ENCODE results near the gene CRACDL. TPM values are rescaled to one million over a fixed set of nuclear protein-coding genes. Genes with fewer than 3 reads are reported as not detected.
A peak's percentile ranks its signal among the peaks of the same experiment; 100 is the strongest.
"Not testable (repeated sequence)": the region's sequence is repeated elsewhere in the genome, so short reads cannot be mapped to it uniquely, and the experiment has no call there.

Gene CRACDL
- total and polyA plus RNA-seq, 4 experiments from 2014 or later, result 0.25 to 1.3 (median 1.2) TPM

DNA sequence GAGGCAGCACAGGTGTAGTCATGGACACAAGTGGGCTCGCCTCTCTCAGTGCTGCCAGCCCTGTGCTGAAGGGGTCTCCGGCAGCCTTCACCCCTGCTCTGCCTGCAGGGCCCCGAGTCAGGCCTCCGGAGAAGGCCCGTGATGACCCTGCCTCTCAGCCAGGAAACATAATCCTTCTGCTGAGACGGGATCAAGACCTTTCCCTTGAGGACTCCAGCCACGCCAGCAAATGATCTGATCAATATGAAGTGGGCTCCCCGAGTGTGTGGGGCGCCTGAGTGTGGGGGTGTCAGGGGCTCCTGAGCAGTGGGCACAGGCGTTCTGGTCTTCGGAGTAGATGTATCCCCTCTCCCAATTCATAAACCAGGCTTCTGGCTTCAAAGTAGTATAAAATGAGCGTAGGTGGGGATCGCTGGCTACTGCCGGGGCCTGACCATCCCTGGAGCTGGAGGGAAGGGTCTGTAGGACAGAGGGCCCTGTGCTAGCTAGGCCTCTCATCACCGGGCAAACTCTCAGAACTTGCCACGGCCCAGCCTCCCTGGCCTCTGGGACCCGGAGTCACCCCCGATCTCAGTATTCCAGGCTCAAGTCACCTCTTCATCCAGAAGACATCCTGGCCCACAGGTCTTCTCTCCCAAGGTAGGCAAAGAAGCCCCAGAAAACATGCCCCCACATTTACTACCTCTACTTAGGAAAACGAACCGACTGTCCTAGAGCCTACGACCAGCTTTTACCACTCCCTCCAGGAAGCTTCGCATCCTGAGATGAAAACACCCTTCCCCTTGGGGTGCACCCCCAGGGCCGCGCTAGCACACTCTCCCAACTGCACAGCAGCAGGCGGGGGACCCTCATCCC, 33.6 kb downstream of the CRACDL start:
- Histone ChIP-seq H3K9me3 (ENCODE audit: control insufficient read depth in 1 of 2, low read length in 2 of 2) (no peaks in the 10 kb centered on the region), H3K27ac (ENCODE audit: low read depth, low read length) (no peak overlapping the region), H3K36me3 (ENCODE audit: insufficient read depth, low read length) (no peaks in the 10 kb centered on the region), H3K4me3 (ENCODE audit: low read length in 2 of 2) (no peak overlapping the region), H3K27me3 (ENCODE audit: insufficient read depth, low read length) (no peaks in the 10 kb centered on the region), H3K4me1 (ENCODE audit: insufficient read depth, low read length) (no peaks in the 10 kb centered on the region)
- ChIA-PET CTCF (ENCODE audit: partially characterized antibody) (no interaction called here), POLR2A (ENCODE audit: partially characterized antibody) (no interaction called here)
- peaks cover 0 to 2% of the 10 kb centered on the region in 2 donors for H3K27me3 Mint-ChIP-seq
- intact Hi-C loops (cut with micrococcal nuclease), result no loop called here
- H3K27ac Mint-ChIP-seq, result no peak overlapping the region
- H3K4me1 Mint-ChIP-seq, result peaks cover 0 to 2% (median 0%) of the 10 kb centered on the region in 4 donors
- H3K9me3 Mint-ChIP-seq, result no peaks in the 10 kb centered on the region
- H3K4me3 Mint-ChIP-seq, result no peak overlapping the region
- H3K36me3 Mint-ChIP-seq, result no peaks in the 10 kb centered on the region
- no peak for DNase-seq

DNA sequence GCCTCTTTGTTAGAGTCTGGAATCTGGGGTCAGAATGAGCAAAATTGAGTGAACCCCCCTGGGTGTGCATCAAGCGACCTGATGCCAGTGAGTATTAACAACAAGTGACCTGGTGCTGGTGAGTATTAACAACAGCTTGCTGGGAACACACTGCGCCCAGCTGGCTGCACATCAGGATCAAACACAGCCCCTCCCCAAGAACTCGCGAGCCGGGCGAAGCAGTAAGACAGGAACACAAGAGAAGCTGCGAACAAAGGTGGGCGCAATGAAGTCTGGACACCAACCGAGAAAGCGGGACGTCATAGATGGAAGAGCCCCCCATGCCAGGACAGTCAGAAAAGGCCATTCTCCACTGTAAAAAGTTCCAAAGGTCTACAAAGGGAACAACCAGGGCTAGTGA, 34.3 kb downstream of the CRACDL start:
- H3K27ac ChIP-seq (ENCODE audit: low read depth, low read length), result no peak overlapping the region
- no peaks in the 10 kb centered on the region for H3K27me3 Mint-ChIP-seq
- no peaks in the 10 kb centered on the region for H3K4me1 ChIP-seq (ENCODE audit: insufficient read depth, low read length)
- H3K36me3 Mint-ChIP-seq, result no peaks in the 10 kb centered on the region
- ChIA-PET CTCF (ENCODE audit: partially characterized antibody) (no interaction called here), POLR2A (ENCODE audit: partially characterized antibody) (no interaction called here)
- intact Hi-C loops (cut with micrococcal nuclease), result no loop called here
- H3K27ac Mint-ChIP-seq, result peak overlapping the region in 1 of 7 donors; percentile 73
- no peaks in the 10 kb centered on the region for H3K27me3 ChIP-seq (ENCODE audit: insufficient read depth, low read length)
- no peak overlapping the region for H3K4me3 ChIP-seq (ENCODE audit: low read length in 2 of 2)
- no peak overlapping the region for H3K4me3 Mint-ChIP-seq
- no peaks in the 10 kb centered on the region for H3K9me3 Mint-ChIP-seq
- H3K4me1 Mint-ChIP-seq, result peaks cover 0 to 2% (median 0%) of the 10 kb centered on the region in 4 donors
- no peaks in the 10 kb centered on the region for H3K36me3 ChIP-seq (ENCODE audit: insufficient read depth, low read length)
- no peaks in the 10 kb centered on the region for H3K9me3 ChIP-seq (ENCODE audit: control insufficient read depth in 1 of 2, low read length in 2 of 2)
- DNase-seq, result no peak

DNA sequence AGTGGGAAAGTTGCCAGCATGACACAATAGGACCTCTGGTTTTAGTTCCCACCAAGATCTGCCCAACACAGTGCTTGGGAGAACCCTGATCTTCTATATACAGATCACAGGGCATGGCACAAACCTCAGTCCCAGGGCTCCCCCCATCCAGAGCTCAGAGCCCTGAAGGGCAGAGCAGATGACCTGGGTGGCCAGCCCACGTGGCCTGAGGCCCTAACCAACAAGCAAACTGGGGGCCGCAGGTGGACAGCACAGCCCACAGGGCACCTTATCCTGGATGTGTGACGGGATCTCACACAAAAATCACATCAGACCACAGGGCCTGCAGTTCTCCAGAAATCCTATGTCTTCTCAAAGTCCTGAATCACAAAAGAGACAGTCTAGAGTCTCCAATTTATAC, 34.7 kb downstream of the CRACDL start:
- CTCF ChIA-PET (ENCODE audit: partially characterized antibody), result no interaction called here
- intact Hi-C loops (cut with micrococcal nuclease), result no loop called here

DNA sequence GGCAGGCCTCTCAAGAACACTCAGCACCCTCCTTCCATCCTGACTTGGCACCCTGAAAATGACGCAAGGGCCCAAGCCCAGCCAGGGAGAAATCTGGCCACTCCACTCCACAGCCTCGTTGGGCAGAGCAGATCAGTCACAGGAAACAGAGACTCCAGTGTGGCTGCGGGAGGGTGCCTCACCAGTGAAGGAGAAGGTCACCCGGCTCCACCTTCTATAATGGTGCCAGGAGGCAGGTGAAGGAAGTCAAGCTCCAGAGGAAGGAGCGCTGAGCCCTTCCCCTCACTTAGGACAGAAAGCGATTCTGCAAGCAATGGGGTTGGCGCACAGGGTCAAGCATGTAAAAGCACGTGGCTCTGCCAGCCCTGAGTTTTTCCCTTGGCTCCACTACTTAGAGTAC, 35.3 kb downstream of the CRACDL start:
- no peak overlapping the region for H3K27ac Mint-ChIP-seq
- Histone ChIP-seq H3K36me3 (ENCODE audit: insufficient read depth, low read length) (no peaks in the 10 kb centered on the region), H3K9me3 (ENCODE audit: control insufficient read depth in 1 of 2, low read length in 2 of 2) (no peaks in the 10 kb centered on the region), H3K4me1 (ENCODE audit: insufficient read depth, low read length) (no peaks in the 10 kb centered on the region), H3K4me3 (ENCODE audit: low read length in 2 of 2) (no peak overlapping the region), H3K27me3 (ENCODE audit: insufficient read depth, low read length) (no peaks in the 10 kb centered on the region), H3K27ac (ENCODE audit: low read depth, low read length) (no peak overlapping the region)
- no peaks in the 10 kb centered on the region for H3K4me1 Mint-ChIP-seq
- intact Hi-C loops (cut with micrococcal nuclease), result no loop called here
- no peaks in the 10 kb centered on the region for H3K9me3 Mint-ChIP-seq
- DNase-seq, result no peak
- no peaks in the 10 kb centered on the region for H3K27me3 Mint-ChIP-seq
- POLR2A ChIA-PET (ENCODE audit: partially characterized antibody), result no interaction called here
- CTCF ChIA-PET (ENCODE audit: partially characterized antibody), result no interaction called here
- no peak overlapping the region for H3K4me3 Mint-ChIP-seq
- no peaks in the 10 kb centered on the region for H3K36me3 Mint-ChIP-seq

More for the DNA sequence above, 34.7 kb downstream of the CRACDL start:
- no peak overlapping the region for H3K27ac Mint-ChIP-seq
- POLR2A ChIA-PET (ENCODE audit: partially characterized antibody), result no interaction called here
- no peak overlapping the region for H3K4me3 Mint-ChIP-seq
- H3K4me1 ChIP-seq (ENCODE audit: insufficient read depth, low read length), result no peaks in the 10 kb centered on the region
- no peak overlapping the region for H3K4me3 ChIP-seq (ENCODE audit: low read length in 2 of 2)
- no peaks in the 10 kb centered on the region for H3K9me3 ChIP-seq (ENCODE audit: control insufficient read depth in 1 of 2, low read length in 2 of 2)
- peaks cover 0 to 2% (median 0%) of the 10 kb centered on the region in 4 donors for H3K4me1 Mint-ChIP-seq
- no peaks in the 10 kb centered on the region for H3K9me3 Mint-ChIP-seq
- DNase-seq, result no peak
- no peak overlapping the region for H3K27ac ChIP-seq (ENCODE audit: low read depth, low read length)
- H3K27me3 ChIP-seq (ENCODE audit: insufficient read depth, low read length), result no peaks in the 10 kb centered on the region
- no peaks in the 10 kb centered on the region for H3K36me3 ChIP-seq (ENCODE audit: insufficient read depth, low read length)
- no peaks in the 10 kb centered on the region for H3K27me3 Mint-ChIP-seq
- no peaks in the 10 kb centered on the region for H3K36me3 Mint-ChIP-seq

DNA sequence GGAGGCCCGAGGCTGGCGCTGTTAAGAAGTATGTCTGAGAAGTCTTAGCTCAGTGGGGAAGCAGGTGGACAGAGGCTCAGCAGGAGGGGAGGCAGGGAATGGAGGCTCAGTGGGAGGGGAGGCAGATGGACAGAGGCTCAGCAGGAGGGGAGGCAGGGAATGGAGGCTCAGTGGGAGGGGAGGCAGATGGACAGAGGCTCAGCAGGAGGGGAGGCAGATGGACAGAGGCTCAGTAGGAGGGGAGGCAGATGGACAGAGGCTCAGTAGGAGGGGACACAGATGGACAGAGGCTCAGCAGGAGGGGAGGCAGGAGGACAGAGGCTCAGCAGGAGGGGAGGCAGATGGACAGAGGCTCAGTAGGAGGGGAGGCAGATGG, 36.3 kb downstream of the CRACDL start:
- H3K9me3 ChIP-seq (ENCODE audit: control insufficient read depth in 1 of 2, low read length in 2 of 2); H3K9me3 Mint-ChIP-seq; H3K27me3 ChIP-seq (ENCODE audit: insufficient read depth, low read length); H3K27ac Mint-ChIP-seq; DNase-seq; H3K4me3 Mint-ChIP-seq; H3K4me1 ChIP-seq (ENCODE audit: insufficient read depth, low read length); H3K27ac ChIP-seq (ENCODE audit: low read depth, low read length); H3K36me3 Mint-ChIP-seq; H3K4me3 ChIP-seq (ENCODE audit: low read length in 2 of 2); H3K36me3 ChIP-seq (ENCODE audit: insufficient read depth, low read length); H3K4me1 Mint-ChIP-seq; H3K27me3 Mint-ChIP-seq; POLR2A ChIA-PET (ENCODE audit: partially characterized antibody); CTCF ChIA-PET (ENCODE audit: partially characterized antibody); intact Hi-C loops (cut with micrococcal nuclease): not testable (repeated sequence)

DNA sequence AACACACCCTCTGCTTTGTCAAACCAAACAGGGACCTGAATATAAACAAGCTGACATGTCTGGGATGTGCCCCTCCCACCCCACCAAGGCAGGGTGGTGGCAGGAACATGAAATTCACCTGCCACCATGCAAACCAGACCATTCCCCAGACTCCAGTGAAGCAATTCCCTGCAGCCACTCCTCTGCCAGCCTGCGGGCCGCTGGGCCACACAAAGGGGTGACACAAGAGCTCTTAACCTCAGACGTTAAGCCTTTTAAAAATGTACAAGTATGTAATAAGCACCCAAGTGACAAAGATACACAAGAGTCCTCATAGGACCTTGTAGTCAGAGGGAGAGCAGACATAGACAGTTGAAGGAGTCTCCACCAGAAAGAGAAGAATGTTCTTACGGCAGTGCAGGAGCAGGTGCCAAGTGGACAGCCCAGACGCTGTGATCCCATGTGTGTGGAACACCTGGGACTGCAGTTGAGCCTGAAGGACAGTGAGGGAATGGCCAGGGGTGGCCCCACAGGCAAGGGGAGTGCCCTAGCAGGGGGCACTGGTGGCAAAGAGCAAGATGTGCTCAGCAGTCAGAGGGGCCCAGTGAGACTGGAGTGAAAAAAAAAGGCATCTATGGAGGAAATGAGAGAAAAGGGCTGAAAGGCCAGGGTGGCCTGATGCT, 36.9 kb downstream of the CRACDL start:
- H3K4me1 ChIP-seq (ENCODE audit: insufficient read depth, low read length), result no peaks in the 10 kb centered on the region
- no peaks in the 10 kb centered on the region for H3K4me1 Mint-ChIP-seq
- H3K27ac Mint-ChIP-seq, result no peak overlapping the region
- no peak for DNase-seq
- H3K27me3 ChIP-seq (ENCODE audit: insufficient read depth, low read length), result no peaks in the 10 kb centered on the region
- H3K36me3 Mint-ChIP-seq, result no peaks in the 10 kb centered on the region
- CTCF ChIA-PET (ENCODE audit: partially characterized antibody), result no interaction called here
- no peaks in the 10 kb centered on the region for H3K27me3 Mint-ChIP-seq
- no peak overlapping the region for H3K4me3 ChIP-seq (ENCODE audit: low read length in 2 of 2)
- POLR2A ChIA-PET (ENCODE audit: partially characterized antibody), result no interaction called here
- intact Hi-C loops (cut with micrococcal nuclease), result no loop called here
- H3K4me3 Mint-ChIP-seq, result no peak overlapping the region
- H3K9me3 ChIP-seq (ENCODE audit: control insufficient read depth in 1 of 2, low read length in 2 of 2), result no peaks in the 10 kb centered on the region
- no peak overlapping the region for H3K27ac ChIP-seq (ENCODE audit: low read depth, low read length)
- no peaks in the 10 kb centered on the region for H3K36me3 ChIP-seq (ENCODE audit: insufficient read depth, low read length)
- no peaks in the 10 kb centered on the region for H3K9me3 Mint-ChIP-seq

DNA sequence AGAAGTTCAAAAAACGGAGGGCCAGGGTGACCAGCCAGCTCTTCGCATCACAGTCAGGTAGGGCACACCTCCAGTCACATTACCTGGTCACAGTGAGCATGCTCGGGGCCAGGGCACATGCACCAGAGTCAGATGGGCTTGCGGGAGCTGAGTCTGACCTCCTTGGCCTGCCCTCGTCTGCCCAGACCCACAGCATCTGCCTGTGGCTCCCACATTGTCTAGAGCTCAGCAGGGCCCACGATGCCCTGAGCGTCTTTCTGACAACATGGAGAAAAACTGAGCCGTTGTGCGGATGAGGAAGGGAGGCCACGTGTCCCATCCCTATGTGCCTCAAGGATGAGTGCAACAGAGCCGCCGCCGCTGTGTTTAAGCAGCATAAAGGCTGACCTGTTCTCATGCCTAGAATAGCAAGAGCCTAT, 37.6 kb downstream of the CRACDL start:
- Histone ChIP-seq H3K4me3 (ENCODE audit: low read length in 2 of 2) (no peak overlapping the region), H3K9me3 (ENCODE audit: control insufficient read depth in 1 of 2, low read length in 2 of 2) (no peaks in the 10 kb centered on the region), H3K27ac (ENCODE audit: low read depth, low read length) (no peak overlapping the region), H3K36me3 (ENCODE audit: insufficient read depth, low read length) (no peaks in the 10 kb centered on the region), H3K27me3 (ENCODE audit: insufficient read depth, low read length) (no peaks in the 10 kb centered on the region), H3K4me1 (ENCODE audit: insufficient read depth, low read length) (no peaks in the 10 kb centered on the region)
- ChIA-PET CTCF (ENCODE audit: partially characterized antibody) (no interaction called here), POLR2A (ENCODE audit: partially characterized antibody) (no interaction called here)
- H3K9me3 Mint-ChIP-seq, result no peaks in the 10 kb centered on the region
- intact Hi-C loops (cut with micrococcal nuclease), result no loop called here
- H3K4me1 Mint-ChIP-seq, result no peaks in the 10 kb centered on the region
- no peaks in the 10 kb centered on the region for H3K27me3 Mint-ChIP-seq
- no peak overlapping the region for H3K27ac Mint-ChIP-seq
- no peak for DNase-seq
- no peaks in the 10 kb centered on the region for H3K36me3 Mint-ChIP-seq
- H3K4me3 Mint-ChIP-seq, result no peak overlapping the region

Measured in CD4-positive, alpha-beta memory T cell (primary cell).